SK-N-SH treated with all-trans-retinoic acid at 6 μM for 48 hours (cell line): ENCODE measurements around the gene NPAS3.

Experiments used
- ATAC-seq: fragments of 200-7000 bp; cut with Tn5 transposase; 3 replicates; pipeline ENCODE4 v1.9.1; 2020; ENCODE audit warnings: mild to moderate bottlenecking, moderate library complexity
- ARNTL ChIP-seq: fragments of 450-650 bp; formaldehyde crosslinking; IDR thresholded peaks from 2 replicates; pipeline ENCODE4 v1.5.0; 2020; ENCODE audit warnings: low read depth, mild to moderate bottlenecking, moderate library complexity, borderline replicate concordance
- BACH2 ChIP-seq: fragments of 250-450 bp; sonication (Bioruptor Pico); IDR thresholded peaks from 2 replicates; pipeline ENCODE4 v1.9.0; 2021; ENCODE audit warnings: mild to moderate bottlenecking, borderline replicate concordance
- CSDC2 ChIP-seq: fragments of 250-450 bp; sonication (Bioruptor Pico); IDR thresholded peaks from 2 replicates; pipeline ENCODE4 v1.5.0; 2020; ENCODE audit warnings: mild to moderate bottlenecking, moderate library complexity
- ESRRG ChIP-seq: fragments of 250-450 bp; sonication (Bioruptor Pico); IDR thresholded peaks from 2 replicates; pipeline ENCODE4 v1.6.1; 2021; ENCODE audit warnings: mild to moderate bottlenecking
- GLIS3 ChIP-seq: fragments of 250-450 bp; sonication (Bioruptor Pico); IDR thresholded peaks from 2 replicates; pipeline ENCODE4 v1.5.0; 2020; ENCODE audit warnings: mild to moderate bottlenecking, moderate library complexity
- OSR1 ChIP-seq: fragments of 250-450 bp; sonication (Bioruptor Pico); IDR thresholded peaks from 2 replicates; pipeline ENCODE4 v1.8.0; 2022; ENCODE audit warnings: moderate library complexity, mild to moderate bottlenecking, inconsistent platforms
- PPARA ChIP-seq: fragments of 250-450 bp; sonication (Bioruptor Pico); IDR thresholded peaks from 2 replicates; pipeline ENCODE4 v1.5.0; 2020; ENCODE audit warnings: mild to moderate bottlenecking, borderline replicate concordance
- RARB ChIP-seq: fragments of 250-450 bp; sonication (Bioruptor Pico); IDR thresholded peaks from 2 replicates; pipeline ENCODE4 v1.8.0; 2021; ENCODE audit warnings: mild to moderate bottlenecking, moderate library complexity
- SNAI2 ChIP-seq: fragments of 250-450 bp; sonication (Bioruptor Pico); IDR thresholded peaks from 2 replicates; pipeline ENCODE4 v1.5.0; 2020; ENCODE audit warnings: mild to moderate bottlenecking, moderate library complexity
- TCF4 ChIP-seq: fragments of 250-450 bp; sonication (Bioruptor Pico); IDR thresholded peaks from 2 replicates; pipeline ENCODE4 v1.8.0; 2021; ENCODE audit warnings: mild to moderate bottlenecking, moderate library complexity, borderline replicate concordance
- TOX ChIP-seq: fragments of 250-450 bp; sonication (Bioruptor Pico); IDR thresholded peaks from 2 replicates; pipeline ENCODE4 v1.8.0; 2021; ENCODE audit warnings: mild to moderate bottlenecking, moderate library complexity, borderline replicate concordance
- ZFP3 ChIP-seq: fragments of 250-450 bp; sonication (Bioruptor Pico); IDR thresholded peaks from 2 replicates; pipeline ENCODE4 v1.5.0; 2020; ENCODE audit warnings: mild to moderate bottlenecking, moderate library complexity
- ZFP30 ChIP-seq: fragments of 450-650 bp; formaldehyde crosslinking; IDR thresholded peaks from 2 replicates; pipeline ENCODE4 v1.5.0; 2022; ENCODE audit warnings: mild to moderate bottlenecking, moderate library complexity
- ZNF8 ChIP-seq: fragments of 450-650 bp; formaldehyde crosslinking; IDR thresholded peaks from 2 replicates; pipeline ENCODE4 v1.5.0; 2020; ENCODE audit warnings: mild to moderate bottlenecking, moderate library complexity
- TF ChIP-seq, protein P1 (sequence below): fragments of 250-450 bp; sonication (Bioruptor Pico); IDR thresholded peaks from 2 replicates; pipeline ENCODE4 v1.8.0; 2020; ENCODE audit warnings: mild to moderate bottlenecking, moderate library complexity, borderline replicate concordance
- TF ChIP-seq, protein P2 (sequence below): fragments of 250-450 bp; sonication (Bioruptor Pico); IDR thresholded peaks from 2 replicates; pipeline ENCODE4 v1.8.0; 2021; ENCODE audit warnings: low read depth, mild to moderate bottlenecking, moderate library complexity, borderline replicate concordance
- TF ChIP-seq, protein P3 (sequence below): fragments of 250-450 bp; sonication (Bioruptor Pico); IDR thresholded peaks from 2 replicates; pipeline ENCODE4 v1.5.0; 2020; ENCODE audit warnings: mild to moderate bottlenecking, moderate library complexity
- TF ChIP-seq, protein P4 (sequence below): fragments of 250-450 bp; sonication (Bioruptor Pico); IDR thresholded peaks from 2 replicates; pipeline ENCODE4 v1.5.1; 2021; ENCODE audit warnings: mild to moderate bottlenecking, moderate library complexity
- TF ChIP-seq, protein P5 (sequence below): fragments of 250-450 bp; sonication (Bioruptor Pico); IDR thresholded peaks from 2 replicates; pipeline ENCODE4 v1.5.1; 2020; ENCODE audit warnings: low read depth, mild to moderate bottlenecking, moderate library complexity

Gene NPAS3

DNA sequence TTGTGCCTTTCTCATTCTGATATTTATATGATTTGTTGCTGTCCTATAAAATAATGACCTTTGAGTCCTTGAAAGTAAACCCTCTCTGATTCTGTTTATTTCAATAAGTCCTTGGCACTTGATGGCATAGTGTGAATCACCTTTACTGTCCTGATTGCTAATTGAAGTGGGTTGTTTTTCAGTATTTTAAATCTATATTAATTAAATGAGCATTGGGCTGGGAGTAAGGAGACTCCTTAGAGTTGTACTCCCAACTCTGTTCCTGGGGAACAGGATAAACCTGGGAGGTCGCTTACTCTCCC, 776.5 kb downstream of the NPAS3 start:
- ATAC-seq: peak; percentile 69
- TF ChIP-seq, protein P1, sequence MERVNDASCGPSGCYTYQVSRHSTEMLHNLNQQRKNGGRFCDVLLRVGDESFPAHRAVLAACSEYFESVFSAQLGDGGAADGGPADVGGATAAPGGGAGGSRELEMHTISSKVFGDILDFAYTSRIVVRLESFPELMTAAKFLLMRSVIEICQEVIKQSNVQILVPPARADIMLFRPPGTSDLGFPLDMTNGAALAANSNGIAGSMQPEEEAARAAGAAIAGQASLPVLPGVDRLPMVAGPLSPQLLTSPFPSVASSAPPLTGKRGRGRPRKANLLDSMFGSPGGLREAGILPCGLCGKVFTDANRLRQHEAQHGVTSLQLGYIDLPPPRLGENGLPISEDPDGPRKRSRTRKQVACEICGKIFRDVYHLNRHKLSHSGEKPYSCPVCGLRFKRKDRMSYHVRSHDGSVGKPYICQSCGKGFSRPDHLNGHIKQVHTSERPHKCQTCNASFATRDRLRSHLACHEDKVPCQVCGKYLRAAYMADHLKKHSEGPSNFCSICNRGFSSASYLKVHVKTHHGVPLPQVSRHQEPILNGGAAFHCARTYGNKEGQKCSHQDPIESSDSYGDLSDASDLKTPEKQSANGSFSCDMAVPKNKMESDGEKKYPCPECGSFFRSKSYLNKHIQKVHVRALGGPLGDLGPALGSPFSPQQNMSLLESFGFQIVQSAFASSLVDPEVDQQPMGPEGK (CRISPR knock-in tag): no peak
- no peak for TF ChIP-seq ZFP3 (CRISPR knock-in tag)
- TF ChIP-seq, protein P2, sequence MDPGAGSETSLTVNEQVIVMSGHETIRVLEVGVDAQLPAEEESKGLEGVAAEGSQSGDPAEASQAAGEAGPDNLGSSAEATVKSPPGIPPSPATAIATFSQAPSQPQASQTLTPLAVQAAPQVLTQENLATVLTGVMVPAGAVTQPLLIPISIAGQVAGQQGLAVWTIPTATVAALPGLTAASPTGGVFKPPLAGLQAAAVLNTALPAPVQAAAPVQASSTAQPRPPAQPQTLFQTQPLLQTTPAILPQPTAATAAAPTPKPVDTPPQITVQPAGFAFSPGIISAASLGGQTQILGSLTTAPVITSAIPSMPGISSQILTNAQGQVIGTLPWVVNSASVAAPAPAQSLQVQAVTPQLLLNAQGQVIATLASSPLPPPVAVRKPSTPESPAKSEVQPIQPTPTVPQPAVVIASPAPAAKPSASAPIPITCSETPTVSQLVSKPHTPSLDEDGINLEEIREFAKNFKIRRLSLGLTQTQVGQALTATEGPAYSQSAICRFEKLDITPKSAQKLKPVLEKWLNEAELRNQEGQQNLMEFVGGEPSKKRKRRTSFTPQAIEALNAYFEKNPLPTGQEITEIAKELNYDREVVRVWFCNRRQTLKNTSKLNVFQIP (CRISPR knock-in tag): no peak
- no peak for TF ChIP-seq ZFP30 (CRISPR knock-in tag)
- no peak for TF ChIP-seq CSDC2
- no peak for TF ChIP-seq OSR1 (CRISPR knock-in tag)
- TF ChIP-seq ZNF8 (CRISPR knock-in tag): no peak
- TF ChIP-seq, protein P3, sequence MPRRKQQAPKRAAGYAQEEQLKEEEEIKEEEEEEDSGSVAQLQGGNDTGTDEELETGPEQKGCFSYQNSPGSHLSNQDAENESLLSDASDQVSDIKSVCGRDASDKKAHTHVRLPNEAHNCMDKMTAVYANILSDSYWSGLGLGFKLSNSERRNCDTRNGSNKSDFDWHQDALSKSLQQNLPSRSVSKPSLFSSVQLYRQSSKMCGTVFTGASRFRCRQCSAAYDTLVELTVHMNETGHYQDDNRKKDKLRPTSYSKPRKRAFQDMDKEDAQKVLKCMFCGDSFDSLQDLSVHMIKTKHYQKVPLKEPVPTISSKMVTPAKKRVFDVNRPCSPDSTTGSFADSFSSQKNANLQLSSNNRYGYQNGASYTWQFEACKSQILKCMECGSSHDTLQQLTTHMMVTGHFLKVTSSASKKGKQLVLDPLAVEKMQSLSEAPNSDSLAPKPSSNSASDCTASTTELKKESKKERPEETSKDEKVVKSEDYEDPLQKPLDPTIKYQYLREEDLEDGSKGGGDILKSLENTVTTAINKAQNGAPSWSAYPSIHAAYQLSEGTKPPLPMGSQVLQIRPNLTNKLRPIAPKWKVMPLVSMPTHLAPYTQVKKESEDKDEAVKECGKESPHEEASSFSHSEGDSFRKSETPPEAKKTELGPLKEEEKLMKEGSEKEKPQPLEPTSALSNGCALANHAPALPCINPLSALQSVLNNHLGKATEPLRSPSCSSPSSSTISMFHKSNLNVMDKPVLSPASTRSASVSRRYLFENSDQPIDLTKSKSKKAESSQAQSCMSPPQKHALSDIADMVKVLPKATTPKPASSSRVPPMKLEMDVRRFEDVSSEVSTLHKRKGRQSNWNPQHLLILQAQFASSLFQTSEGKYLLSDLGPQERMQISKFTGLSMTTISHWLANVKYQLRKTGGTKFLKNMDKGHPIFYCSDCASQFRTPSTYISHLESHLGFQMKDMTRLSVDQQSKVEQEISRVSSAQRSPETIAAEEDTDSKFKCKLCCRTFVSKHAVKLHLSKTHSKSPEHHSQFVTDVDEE (CRISPR knock-in tag): no peak
- TF ChIP-seq GLIS3 (CRISPR knock-in tag): no peak
- TF ChIP-seq RARB (CRISPR knock-in tag): no peak
- TF ChIP-seq ESRRG (CRISPR knock-in tag): no peak
- no peak for TF ChIP-seq PPARA
- TF ChIP-seq TOX (CRISPR knock-in tag): no peak
- TF ChIP-seq, protein P4, sequence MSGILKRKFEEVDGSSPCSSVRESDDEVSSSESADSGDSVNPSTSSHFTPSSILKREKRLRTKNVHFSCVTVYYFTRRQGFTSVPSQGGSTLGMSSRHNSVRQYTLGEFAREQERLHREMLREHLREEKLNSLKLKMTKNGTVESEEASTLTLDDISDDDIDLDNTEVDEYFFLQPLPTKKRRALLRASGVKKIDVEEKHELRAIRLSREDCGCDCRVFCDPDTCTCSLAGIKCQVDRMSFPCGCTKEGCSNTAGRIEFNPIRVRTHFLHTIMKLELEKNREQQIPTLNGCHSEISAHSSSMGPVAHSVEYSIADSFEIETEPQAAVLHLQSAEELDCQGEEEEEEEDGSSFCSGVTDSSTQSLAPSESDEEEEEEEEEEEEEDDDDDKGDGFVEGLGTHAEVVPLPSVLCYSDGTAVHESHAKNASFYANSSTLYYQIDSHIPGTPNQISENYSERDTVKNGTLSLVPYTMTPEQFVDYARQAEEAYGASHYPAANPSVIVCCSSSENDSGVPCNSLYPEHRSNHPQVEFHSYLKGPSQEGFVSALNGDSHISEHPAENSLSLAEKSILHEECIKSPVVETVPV (CRISPR knock-in tag): no peak
- TF ChIP-seq SNAI2 (CRISPR knock-in tag): no peak
- TF ChIP-seq BACH2 (CRISPR knock-in tag): no peak
- TF ChIP-seq ARNTL: no peak
- TF ChIP-seq, all 23 proteins: peak for 0

DNA sequence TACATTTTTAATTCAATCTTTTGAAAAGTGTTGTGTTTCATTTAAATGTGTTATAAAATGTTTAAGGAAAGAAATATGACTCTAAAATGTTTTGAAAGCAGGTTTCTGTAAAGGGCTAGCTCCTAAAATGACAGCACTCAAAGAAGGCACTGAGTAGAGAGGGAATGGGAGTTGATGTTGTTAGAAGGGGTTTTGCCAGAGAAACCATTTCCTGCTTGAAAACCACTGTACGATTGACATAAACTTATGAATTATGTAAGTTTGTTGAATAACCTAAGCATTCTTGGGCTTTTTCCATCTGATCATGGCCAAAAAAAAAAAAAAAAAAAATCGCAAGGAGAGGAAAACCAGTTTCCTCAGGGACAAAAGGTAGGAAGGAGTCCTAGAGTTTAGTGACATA, 778.2 kb downstream of the NPAS3 start:
- TF ChIP-seq OSR1 (CRISPR knock-in tag): no peak
- TF ChIP-seq, protein P5, sequence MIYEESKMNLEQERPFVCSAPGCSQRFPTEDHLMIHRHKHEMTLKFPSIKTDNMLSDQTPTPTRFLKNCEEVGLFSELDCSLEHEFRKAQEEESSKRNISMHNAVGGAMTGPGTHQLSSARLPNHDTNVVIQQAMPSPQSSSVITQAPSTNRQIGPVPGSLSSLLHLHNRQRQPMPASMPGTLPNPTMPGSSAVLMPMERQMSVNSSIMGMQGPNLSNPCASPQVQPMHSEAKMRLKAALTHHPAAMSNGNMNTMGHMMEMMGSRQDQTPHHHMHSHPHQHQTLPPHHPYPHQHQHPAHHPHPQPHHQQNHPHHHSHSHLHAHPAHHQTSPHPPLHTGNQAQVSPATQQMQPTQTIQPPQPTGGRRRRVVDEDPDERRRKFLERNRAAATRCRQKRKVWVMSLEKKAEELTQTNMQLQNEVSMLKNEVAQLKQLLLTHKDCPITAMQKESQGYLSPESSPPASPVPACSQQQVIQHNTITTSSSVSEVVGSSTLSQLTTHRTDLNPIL (CRISPR knock-in tag): no peak
- no peak for TF ChIP-seq TOX (CRISPR knock-in tag)
- TF ChIP-seq ARNTL: no peak
- TF ChIP-seq PPARA: no peak
- no peak for TF ChIP-seq RARB (CRISPR knock-in tag)
- TF ChIP-seq, protein P4 (CRISPR knock-in tag): no peak
- no peak for TF ChIP-seq ZNF8 (CRISPR knock-in tag)
- TF ChIP-seq BACH2 (CRISPR knock-in tag): no peak
- no peak for TF ChIP-seq CSDC2
- no peak for TF ChIP-seq SNAI2 (CRISPR knock-in tag)
- no peak for TF ChIP-seq ZFP3 (CRISPR knock-in tag)
- TF ChIP-seq ZFP30 (CRISPR knock-in tag): no peak
- no peak for TF ChIP-seq ESRRG (CRISPR knock-in tag)
- no peak for TF ChIP-seq TCF4 (CRISPR knock-in tag)
- no peak for ATAC-seq

DNA sequence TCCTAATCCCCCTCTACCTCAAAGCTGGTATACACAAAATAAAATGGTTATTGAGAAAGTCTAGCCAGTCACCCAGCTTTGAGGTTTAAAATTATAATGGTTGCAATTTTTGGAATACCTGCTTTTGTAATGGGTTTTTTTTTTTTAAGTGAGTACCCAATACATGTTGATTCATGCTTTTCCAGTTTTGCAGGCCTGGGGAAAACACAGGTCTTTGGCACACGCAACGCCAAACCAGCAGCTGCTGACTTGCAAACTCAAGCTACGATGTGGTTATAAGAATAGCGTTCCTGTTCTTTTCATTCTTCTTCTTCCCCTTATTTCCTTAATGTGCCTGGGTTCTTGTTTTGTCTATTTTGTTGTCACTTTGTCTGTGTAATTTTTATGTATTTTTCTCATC, 779.2 kb downstream of the NPAS3 start:
- TF ChIP-seq, protein P4 (CRISPR knock-in tag): no peak
- TF ChIP-seq TOX (CRISPR knock-in tag) (no peak), RARB (CRISPR knock-in tag) (no peak), GLIS3 (CRISPR knock-in tag) (no peak)
- no peak for ATAC-seq
